ENCODE results near the gene LRRC4.

DNA sequence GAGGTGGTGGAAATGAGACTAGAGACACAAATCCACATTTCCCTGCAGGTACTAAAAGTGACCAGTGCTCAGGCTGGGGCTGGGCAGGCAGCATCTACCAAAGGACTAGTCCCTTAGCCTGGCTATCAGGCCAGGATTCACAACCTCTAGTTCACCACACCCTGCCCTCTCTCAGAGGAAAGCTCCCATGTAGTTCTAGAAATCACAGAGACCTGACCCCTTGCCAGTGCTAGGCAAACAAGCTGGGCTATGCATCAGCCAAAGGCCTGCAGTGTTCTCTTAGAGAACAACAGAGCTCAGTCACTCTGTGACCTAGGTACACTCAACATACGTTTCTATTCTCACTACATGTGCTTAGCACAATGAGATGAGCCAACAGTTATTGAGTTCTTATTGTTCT is 26.7 kb upstream of the LRRC4 start:
- no peak for TF ChIP-seq FOXM1 (IDR thresholded peaks at IDR 0.05; ENCODE audit: borderline replicate concordance)
- TF ChIP-seq FOXK2 (IDR thresholded peaks at IDR 0.05), result no peak
- TF ChIP-seq ARNT (IDR thresholded peaks at IDR 0.05), result no peak
- TF ChIP-seq SUZ12 (IDR thresholded peaks at IDR 0.05), result no peak
- TF ChIP-seq TARDBP (IDR thresholded peaks at IDR 0.05), result no peak
- TF ChIP-seq ELF4 (IDR thresholded peaks at IDR 0.05), result no peak
- TF ChIP-seq ZNF384 (IDR thresholded peaks at IDR 0.05), result no peak
- no peak for TF ChIP-seq FOXA1 (IDR thresholded peaks at IDR 0.05)
